GM21619 (cell line): Measurements from ENCODE around the gene COG6.

ENCODE experiments used
- ATAC-seq: cut with Tn5 transposase; IDR thresholded peaks from one replicate; pipeline ENCODE4 v1.9.1; 2021; ENCODE audit not compliant: unreplicated experiment

COG6 gene

GRCh38 chr13:39767791-39768517 lies 112.5 kb downstream of the COG6 start:
- no peak for ATAC-seq

GRCh38 chr13:39768962-39769361 lies 113.5 kb downstream of the COG6 start:
- no peak for ATAC-seq

GRCh38 chr13:39770221-39771090 lies 115.0 kb downstream of the COG6 start:
- ATAC-seq, result no peak

GRCh38 chr13:39773833-39774232 lies 118.4 kb downstream of the COG6 start:
- ATAC-seq, result no peak

DNA sequence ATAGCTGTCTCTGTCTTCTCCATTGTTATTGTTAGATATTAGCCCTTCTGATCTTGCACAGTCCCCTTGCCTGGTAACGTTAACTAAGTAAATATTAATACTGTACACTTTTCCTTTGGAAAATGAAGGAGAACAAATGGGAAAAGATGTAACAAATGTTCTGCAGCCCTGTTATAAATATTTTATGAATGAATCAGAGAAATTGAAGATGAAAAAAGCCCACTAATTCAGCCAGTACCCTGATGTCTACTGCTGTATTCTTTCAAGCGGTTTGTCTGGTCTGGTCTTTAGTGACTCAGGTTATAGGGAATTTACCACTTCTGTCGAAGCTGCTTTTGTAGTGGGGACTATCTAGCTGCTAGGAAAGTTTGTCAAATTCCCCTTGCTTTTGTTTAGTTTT lies 121.0 kb downstream of the COG6 start:
- peak; percentile 64 for ATAC-seq

DNA sequence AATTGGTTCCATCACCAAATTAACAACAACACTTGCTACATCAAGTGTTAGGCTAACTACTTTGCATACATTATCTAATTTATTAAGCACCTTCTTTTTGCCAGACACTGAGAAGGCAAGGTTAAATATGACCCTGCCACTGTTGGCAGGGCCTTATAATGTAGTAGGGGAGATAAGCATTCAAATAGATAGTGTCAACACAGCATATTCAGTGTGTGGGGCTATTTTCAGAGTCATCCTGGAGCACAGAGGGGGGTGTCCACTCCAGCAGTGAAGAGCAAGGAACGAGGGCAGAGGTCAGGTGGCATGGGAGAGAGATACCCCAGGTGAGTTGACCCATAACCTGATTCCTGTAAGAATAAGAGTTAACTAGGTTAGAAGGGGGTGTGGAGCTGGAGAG lies 121.6 kb downstream of the COG6 start:
- ATAC-seq, result peak; percentile 14

DNA sequence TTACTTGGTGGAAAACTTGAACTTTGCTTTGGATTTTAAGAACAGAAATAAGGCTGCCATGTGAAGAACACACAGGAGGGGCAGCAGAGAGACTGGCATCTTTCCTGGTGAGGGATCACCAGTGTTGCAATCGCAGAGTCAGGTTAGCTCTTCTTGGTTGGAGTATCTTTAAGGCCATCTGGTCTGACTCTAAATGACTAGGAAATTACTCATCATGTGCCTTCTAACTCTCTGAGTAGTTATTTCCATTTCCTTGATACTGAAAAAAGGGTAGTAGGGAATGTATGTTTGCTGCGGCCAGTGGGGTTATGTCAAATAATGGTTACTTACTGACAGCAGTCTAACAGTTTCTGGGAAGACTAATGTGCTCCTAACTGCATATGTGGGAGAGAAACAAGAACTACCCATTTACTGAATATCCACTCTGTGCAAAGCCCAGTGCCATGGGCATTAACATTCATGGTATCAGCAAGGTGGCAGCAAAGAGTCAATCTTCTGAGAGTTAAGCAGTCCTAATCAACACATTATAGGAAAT lies 122.1 kb downstream of the COG6 start:
- no peak for ATAC-seq

DNA sequence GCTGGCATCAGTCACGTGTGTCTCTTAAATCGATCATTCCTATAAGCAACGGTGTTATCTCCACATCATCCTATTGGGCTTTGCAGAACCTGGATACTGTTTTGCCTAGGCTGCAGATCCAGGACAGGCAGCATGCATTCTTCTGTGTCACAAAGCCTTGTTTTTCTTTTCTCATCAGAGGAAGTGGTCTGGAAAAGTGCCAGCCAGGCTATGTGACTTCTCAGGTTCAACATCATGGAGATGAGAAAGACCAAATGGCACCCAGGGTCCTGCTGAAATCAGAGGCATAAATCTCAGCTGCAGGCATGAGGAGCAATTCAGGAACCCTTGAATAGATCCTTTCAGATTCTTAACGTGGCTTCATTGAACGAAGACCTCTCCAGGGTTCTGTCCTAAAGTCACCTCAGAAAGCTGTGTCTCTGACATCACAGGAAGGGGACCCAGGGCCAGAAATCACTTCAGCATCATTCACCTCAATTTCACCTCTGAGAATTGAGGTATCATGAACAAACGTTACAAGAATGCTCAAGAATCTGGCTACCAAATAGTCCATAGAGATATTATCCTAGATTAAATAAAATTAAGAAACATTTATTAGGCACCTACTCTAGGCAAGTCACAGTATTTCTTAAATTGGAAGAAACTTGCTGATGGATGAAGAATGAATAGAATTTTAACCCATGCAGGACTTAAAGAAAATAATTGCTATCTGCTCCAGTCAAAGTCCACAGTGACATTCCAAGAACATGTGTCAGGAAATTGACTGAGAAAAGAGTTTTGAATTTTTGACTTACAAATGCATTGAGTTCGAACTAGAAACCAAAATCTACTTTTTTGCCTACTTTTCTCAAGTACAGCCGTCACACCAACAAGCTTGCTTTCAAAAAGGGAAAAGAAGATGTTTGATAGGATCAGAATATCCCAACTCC lies 124.1 kb downstream of the COG6 start:
- ATAC-seq, result no peak

DNA sequence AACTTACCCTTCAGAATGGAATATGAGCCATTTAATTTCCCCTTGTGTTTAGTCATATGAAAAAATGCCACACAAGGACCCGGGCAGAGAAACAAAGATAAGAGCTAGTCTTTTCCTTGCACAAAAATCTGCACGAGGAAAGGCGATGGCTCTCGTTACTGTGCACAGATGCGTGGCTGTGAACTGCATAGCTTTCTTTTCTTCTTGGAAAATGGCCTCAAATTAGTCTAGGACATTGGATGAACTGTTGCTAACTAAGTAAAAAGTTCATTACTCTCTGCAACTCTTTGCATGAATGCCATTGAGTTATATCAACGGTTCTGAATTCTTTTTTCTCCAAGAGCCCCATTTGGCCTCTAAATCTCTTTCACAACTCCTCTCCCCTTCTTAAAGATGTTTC lies 125.2 kb downstream of the COG6 start:
- ATAC-seq, result no peak

- ATAC-seq, result no peak
These were observed 125.9 kb downstream of the COG6 start for GRCh38 chr13:39781381-39781780.

- no peak for ATAC-seq
These were observed 127.6 kb downstream of the COG6 start for GRCh38 chr13:39783051-39783450.

DNA sequence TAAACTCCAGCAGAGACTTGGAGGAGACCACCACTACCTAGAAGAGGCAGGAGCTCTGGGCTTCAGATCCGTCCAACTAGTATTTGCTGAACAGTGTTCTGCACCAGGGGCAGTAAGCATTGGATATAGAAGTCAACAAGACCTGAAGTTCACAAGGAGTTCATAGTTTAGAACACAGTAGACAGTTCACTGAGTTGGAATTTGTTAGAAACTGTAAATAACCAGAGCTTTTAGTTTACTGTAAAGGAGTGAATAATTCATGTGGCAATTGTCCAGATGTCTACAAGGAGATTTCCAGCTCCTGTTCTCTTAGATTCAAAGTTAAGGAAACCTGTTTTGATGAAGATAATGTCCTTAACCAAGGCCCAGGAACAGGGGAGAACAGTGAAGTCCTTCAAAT lies 128.9 kb downstream of the COG6 start:
- no peak for ATAC-seq

DNA sequence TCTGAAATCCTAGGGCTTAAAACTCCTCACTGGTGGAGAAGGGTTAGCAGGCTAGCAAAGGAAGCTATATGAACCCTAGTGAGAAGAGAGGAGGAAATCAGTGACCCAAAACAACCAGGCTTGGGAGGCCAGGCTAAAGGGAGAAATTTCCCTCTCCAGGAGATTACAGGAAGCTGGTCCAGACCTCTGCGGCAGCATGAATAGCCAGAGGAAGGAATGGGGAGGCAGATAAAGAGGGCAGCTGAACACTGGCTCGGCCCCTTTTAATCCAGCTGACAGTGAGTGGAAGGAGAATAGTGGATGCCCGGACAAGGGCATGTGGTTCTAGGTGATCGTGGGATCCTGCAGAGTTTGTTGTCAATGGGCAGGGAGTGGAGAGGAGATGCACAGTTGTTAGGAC lies 130.6 kb downstream of the COG6 start:
- ATAC-seq, result no peak

DNA sequence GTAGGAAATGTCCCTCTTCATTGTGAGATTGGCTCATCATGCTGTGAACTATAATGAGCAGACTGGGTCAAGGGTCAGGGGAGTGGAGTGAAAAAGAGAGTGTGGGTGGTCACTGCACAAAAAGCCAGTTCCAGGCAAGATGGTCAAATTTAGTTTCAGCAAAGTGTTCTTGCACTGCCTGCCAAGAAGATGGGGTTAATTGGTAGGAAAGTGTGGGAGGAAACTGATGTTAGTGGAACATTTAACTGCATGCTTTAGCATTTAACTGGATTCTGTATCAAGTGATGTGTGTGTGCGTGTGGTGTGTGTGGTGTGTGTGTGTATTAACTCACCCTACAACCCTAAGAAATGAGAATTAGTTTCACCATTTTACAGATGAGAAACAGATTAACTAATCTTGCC lies 131.6 kb downstream of the COG6 start:
- no peak for ATAC-seq

- ATAC-seq, result no peak
These were observed 132.6 kb downstream of the COG6 start for GRCh38 chr13:39788102-39788501.

DNA sequence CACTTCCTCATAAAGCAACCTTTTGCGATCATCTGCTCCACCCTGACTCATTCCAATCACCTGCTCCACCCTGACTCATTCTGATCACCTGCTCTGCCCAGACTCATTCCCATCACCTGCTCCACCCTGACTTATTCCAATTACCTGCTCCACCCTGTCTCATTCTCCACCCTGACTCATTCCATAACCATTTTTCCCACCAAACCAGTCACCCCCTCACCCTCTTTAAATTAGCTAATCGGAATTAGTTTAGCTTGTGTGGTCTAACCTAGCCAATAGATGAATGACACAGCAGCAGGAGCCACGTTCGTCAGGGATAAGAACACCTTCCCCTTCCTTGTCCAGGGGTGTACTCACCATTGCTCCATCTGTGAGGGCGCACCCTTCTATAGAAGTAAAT lies 134.0 kb downstream of the COG6 start:
- ATAC-seq, result no peak
